ENCODE results near the gene ATP1A3. TPM values are rescaled to one million over a fixed set of nuclear protein-coding genes. Genes with fewer than 3 reads are reported as not detected.

ATP1A3 gene
- total and polyA plus RNA-seq, 11 donors = 48.3 to 414 (median 226) TPM

DNA sequence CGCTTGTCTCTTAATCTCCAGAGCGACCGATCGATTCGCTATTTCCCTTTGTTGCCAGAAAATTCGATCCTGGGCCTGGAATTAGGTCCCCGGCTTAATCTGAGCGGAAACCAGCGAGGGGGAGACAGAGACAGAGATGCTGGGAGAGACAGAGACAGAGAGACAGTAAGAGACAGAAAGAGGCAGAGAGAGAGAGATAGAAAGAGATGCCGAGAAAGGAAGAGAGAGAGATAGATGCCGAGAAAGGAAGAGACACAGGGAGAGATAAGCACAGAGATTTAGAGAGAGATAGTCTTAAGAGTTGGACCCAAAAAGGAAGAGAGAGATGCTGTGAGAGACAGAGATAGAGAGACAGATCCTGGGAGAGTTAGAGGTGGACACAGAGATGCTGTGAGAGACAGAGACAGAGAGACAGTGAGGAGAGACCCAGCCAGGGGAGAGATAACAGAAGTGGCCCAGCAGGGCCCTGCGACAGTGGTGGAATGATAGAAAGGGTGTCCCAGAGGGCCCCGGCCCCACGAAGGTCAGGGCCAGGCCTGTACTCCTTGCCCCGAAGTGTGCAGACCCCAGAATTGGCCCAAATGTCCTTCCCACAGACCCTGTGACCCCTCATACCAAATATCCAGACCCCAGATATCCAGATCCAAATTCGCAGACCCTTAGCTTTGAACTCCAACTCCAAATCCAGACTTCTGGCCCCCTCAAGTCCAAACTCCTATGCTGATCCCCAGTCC lies 67.1 kb downstream of the ATP1A3 start:
- TF ChIP-seq, protein P1, sequence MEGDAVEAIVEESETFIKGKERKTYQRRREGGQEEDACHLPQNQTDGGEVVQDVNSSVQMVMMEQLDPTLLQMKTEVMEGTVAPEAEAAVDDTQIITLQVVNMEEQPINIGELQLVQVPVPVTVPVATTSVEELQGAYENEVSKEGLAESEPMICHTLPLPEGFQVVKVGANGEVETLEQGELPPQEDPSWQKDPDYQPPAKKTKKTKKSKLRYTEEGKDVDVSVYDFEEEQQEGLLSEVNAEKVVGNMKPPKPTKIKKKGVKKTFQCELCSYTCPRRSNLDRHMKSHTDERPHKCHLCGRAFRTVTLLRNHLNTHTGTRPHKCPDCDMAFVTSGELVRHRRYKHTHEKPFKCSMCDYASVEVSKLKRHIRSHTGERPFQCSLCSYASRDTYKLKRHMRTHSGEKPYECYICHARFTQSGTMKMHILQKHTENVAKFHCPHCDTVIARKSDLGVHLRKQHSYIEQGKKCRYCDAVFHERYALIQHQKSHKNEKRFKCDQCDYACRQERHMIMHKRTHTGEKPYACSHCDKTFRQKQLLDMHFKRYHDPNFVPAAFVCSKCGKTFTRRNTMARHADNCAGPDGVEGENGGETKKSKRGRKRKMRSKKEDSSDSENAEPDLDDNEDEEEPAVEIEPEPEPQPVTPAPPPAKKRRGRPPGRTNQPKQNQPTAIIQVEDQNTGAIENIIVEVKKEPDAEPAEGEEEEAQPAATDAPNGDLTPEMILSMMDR (IDR thresholded peaks at IDR 0.05) = no peak
- no peak for TF ChIP-seq POLR2A (IDR thresholded peaks at IDR 0.05)
- no peak for DNase-seq
- no peak overlapping the region for H3K27ac ChIP-seq
- no peaks in the 10 kb centered on the region for H3K9me3 ChIP-seq
- 32 to 43% (median 33%) methylated on average over 16 of the region's 16 CpGs for WGBS, 4 donors
- intact Hi-C loops (cut with DNase I) = loop anchor here in 1 of 10 donors (5.0 kb wide), 1 partner anchor 40 kb away; no protein-coding TSS in a partner anchor
- no peaks in the 10 kb centered on the region for H3K36me3 ChIP-seq
- ATAC-seq = no peak
- peaks cover 0 to 23% (median 15%) of the 10 kb centered on the region in 12 donors for H3K4me1 ChIP-seq
- no peak overlapping the region for H3K4me3 ChIP-seq
- H3K27me3 ChIP-seq = peaks cover 63 to 97% (median 94%) of the 10 kb centered on the region in 9 donors

DNA sequence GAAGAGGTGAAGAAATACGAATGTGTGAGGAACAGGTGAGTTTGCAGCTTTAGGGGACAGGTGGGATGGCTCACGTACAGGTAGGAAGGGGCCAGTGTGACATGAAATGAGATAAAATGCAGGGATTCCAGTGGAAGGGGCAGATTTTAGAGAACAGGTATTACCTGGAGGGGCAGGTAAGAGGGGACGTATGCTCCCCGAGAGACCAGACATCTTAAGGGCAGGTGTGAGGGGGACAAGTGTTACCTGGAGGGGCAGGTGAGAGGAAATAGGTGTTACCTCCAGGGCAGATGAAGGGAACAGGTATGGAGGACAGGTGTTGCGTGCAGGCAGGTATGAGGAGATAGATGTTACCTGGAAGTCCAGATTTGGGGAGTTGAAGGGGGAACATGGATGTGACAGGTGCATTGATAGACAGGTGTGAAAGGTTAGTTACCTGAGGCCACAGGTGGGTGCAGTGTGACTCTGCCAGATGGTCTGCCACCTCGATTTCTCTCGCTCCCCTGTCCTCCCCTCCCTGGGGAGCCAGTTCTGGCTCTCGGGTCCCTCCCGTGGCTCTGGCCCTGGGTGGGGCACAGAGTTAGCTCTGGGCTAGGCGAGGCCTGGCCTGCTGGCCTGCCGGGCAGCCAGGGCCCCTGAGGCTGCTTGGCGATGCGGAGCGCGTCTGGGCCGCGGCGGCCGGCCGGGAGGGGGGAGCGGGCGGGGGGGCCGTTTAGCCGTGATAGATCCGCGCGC lies 67.8 kb downstream of the ATP1A3 start:
- intact Hi-C loops (cut with DNase I) = loop anchor here in 1 of 10 donors (5.0 kb wide), 1 partner anchor 39 kb away; no protein-coding TSS in a partner anchor

DNA sequence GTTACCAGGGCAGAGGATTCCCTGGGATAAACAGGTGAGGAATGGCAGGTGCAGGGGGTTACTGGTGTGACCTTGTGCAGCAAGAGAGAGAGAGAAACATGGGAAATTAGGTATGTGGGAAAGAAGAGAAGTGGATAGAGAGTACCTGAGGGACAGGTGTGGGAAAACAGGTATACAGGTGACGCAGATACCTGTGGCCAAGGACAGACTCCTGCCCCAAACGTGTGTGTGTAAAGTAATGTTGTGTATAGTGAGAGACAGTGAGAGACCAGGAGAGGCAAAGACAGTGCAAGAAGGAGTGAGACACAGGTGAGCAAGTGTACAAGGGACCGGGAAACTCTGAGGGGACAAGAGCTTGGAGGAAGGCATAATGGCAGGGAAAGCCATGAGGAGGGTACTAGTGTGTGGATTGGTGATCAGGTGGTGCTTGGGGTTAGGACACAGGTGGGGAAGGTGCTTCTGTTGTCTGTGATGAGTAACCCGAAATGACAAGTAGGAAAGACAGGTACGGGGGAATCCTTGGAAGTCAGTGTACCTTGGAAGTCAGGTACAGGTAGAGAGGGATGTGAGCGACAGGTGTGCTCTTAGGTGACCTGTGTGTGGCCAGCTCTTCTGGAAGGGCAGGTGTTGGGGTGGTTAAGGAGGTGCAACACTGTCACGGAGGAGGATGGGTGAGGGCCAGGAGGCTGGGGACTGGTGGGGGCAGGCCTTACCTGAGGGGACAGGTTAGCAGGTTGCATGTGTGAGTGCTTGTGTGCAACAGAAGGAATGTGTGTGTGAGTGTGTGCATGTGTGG lies 68.6 kb downstream of the ATP1A3 start:
- H3K36me3 ChIP-seq = no peaks in the 10 kb centered on the region
- peaks cover 0 to 23% (median 15%) of the 10 kb centered on the region in 12 donors for H3K4me1 ChIP-seq
- ATAC-seq (no peak), DNase-seq (no peak)
- TF ChIP-seq POLR2A (IDR thresholded peaks at IDR 0.05) = no peak
- TF ChIP-seq, protein P1 (IDR thresholded peaks at IDR 0.05) = no peak
- H3K4me3 ChIP-seq = no peak overlapping the region
- H3K27me3 ChIP-seq = peaks cover 54 to 97% (median 92%) of the 10 kb centered on the region in 9 donors
- intact Hi-C loops (cut with DNase I) = loop anchor here in 1 of 10 donors (5.0 kb wide), 1 partner anchor 38 kb away; no protein-coding TSS in a partner anchor
- H3K9me3 ChIP-seq = no peaks in the 10 kb centered on the region
- H3K27ac ChIP-seq = no peak overlapping the region
- 43 to 59% (median 48%) methylated on average over 7 of the region's 7 CpGs for WGBS, 4 donors

More for the DNA sequence above, 67.8 kb downstream of the ATP1A3 start:
- TF ChIP-seq, protein P1 (IDR thresholded peaks at IDR 0.05) = no peak
- peaks cover 60 to 97% (median 93%) of the 10 kb centered on the region in 9 donors for H3K27me3 ChIP-seq
- ATAC-seq (no peak), DNase-seq (no peak)
- H3K4me1 ChIP-seq = peaks cover 0 to 23% (median 15%) of the 10 kb centered on the region in 12 donors
- H3K27ac ChIP-seq = no peak overlapping the region
- no peaks in the 10 kb centered on the region for H3K36me3 ChIP-seq
- no peak overlapping the region for H3K4me3 ChIP-seq
- H3K9me3 ChIP-seq = no peaks in the 10 kb centered on the region
- 10 to 22% (median 18%) methylated on average over 21 to 27 of the region's 27 CpGs for WGBS, 4 donors

All from heart left ventricle (tissue), 16 donors.